Femur (tissue), 1 donor: ENCODE data around the gene LRRK1.
"Not testable (repeated sequence)": the region's sequence is repeated elsewhere in the genome, so short reads cannot be mapped to it uniquely, and the experiment has no call there.

Source experiments
- DNase-seq: peaks from one replicate; pipeline ENCODE4 v3.0.0-alpha.2; 2017

LRRK1 gene

DNA sequence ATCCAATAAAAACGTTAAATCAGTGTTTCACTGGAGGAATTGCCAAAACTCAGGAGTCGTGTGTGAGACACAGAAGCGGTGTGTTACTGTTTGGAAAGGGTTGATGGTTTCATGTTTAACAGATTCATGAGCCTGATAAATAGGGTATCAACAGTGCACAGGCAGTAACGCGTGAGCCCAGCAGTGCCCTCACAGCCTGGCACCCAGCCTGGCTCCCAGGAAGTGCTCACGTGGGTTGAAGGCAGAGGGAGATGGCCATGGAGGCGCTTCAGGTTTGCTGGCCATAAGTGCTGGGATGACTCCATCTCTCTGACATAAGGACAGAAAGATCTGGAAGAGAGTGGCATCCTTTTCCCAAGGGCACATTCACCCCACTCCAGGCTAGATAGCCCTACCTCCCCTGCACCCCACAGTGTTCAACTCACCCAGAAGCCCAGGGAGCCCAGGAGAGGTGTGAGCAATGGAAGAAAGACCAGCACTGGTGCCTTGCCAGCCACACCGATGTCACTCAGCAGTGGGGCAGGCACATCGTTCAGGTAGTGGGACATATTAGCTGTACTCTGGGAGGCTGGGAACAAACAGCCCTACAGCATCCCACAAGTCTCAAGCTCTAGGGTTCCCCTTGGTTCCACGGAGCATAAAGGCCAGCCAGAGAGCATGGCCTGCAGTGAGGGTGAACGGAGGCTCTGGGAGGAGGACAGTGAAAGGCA is 164.3 kb downstream of the LRRK1 start:
- no peak for DNase-seq

DNA sequence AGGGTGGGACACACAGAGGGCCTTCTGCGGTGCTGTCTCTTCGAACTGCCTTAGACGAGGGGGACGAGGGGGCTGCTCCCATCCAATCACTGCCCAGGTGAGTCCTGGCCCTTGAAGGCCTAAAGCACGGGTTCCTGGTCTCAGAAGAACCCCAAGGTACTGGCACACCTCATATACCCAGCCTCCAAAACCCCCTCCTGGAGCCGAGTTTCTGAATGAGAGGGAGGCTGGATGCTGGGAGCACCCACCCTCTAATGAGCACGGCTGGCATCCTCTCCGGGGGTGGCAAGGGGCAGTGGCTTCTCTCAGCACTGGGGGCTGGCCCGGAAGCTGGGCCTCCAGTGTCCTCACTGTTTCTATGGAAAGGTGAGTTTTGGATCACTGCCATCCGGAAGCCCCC is 165.6 kb downstream of the LRRK1 start:
- DNase-seq, result no peak

DNA sequence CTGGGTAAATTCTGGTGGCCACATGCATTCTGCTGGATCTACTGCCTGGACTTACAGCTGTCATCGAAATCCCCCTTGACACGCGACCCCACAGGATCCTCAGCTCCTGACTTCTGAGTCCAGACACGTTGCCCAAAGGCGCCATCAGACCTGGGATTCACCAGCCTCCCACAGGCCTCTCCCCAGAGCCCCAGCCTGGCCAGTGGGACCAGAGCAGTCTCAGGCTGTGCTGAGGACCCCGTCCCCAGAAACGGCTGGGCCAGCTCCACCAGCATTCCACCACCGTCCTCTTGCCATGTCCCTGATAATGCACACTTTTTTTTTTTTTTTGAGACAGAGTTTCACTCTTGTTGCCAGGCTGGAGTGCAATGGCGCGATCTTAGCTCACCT is 166.1 kb downstream of the LRRK1 start:
- DNase-seq, result no peak

DNA sequence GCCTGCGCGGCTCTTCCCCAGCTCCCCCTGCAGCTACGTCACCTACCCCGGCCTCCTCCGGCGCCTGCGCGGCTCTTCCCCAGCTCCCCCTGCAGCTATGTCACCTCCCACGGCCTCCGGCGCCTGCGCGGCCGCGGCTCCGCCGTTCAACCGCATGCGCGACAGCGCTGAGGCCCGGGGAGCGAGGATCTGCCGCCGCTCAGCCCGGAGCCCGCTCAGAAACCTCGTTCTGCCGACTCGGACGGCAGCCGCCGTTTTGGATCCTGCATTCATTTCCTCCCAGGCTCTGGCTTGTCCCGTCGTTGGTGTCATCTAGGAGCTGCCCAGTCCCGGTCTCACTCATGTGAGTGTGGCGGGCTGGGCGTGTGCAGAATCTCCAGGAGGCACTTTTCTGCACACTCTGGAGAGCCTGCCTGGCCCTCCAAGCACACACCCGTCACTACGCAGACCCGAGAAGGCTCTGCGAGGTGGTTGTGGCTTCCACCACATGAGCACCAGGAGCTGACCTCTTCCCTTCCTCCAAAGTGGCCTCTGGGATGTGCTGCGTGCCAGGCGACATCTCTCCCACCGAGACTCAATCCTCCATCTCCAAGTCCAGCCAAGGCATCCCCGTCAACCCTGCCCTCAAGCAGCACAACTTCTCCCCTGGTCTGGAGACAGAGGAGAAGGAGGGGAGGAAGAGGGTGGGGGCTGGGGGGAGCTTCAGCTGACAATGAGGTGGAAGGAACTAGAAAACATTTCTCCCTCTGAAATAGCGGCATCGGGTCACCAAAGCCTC is 167.4 kb downstream of the LRRK1 start:
- DNase-seq, result no peak

DNA sequence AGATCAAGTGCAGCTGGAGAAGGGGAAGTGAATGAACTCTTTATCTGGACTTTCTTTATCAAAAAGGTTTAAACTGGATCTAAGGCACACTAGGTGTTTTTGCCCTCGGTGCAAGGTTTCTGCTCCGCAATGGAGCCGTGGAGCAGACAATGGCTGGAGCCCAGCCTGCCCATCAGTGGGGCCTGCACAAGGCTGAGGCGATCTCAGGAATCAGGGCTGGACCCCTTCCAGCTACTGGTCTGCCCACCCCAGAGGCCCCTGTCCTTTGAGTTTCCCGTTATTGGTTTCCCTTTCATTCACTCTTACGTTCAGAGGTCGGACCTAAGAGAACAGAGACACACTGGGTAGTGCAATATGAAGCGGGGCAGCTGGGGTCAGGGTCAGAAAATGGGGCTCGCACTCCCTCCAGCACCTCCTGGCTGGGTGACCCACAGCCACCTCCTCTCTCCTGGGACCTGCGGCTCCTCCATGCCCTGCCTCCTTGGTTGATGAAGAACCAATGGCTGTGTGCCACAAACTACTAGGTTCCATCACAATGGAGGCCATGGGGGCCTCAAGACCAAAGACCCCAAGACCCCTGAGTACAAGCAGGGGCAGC is 168.1 kb downstream of the LRRK1 start:
- DNase-seq, result no peak

DNA sequence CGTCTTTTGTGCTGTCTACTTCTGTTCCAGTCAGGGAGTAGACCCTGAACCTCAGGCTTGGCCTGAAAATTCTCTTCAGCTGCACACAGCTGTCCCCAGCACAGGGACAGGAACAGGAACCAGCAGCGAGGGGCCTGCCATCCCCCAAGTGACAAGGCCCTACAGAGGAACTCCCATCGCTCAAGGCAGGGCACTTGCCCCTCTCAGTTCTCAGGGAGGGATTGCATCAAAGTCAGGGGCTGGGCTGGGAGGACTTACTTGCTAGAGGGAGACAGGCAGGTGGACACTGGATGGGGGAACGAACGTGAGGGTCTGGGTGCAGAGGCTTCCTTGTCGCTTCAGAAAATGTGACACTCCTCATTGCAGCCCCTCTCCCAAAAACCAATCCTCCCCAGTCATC is 169.1 kb downstream of the LRRK1 start:
- DNase-seq, result no peak

DNA sequence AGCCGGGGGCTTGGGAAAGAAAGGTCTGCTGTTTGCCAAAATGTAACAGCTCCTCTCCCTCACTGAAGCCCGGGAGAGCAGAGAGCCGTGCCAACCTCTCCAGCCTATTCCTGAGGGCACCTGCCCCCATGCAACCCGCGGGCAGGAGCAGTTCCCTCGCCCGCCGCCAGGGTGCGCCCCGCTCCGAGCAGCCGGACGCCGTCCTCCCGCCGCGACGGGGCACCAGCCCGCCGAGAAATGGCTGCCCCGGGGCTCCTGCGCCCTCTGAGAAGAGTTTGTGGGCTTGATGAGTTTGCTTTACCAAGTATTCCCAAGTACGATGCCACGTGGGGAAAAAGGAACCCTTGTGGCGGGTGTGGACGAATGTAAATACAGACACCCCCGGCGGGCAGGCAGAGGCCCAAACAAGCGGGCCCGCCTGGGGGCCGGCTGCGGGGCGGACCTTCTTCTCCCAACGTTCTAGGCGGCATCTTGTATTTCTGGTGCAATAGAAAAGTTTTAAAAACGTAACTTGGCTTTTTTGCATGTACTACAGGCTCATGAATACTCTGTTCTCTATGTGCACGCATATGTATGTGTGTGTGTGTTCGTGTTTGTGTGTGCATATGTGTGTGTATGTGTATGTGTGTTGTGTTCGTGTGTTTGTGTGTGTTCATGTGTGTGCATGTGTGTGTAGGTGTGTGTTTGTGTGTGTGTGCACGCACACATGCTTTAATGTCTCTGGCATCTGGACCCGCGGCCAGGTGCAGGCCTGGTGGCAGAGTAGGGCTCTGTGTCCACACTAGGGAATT is 169.8 kb downstream of the LRRK1 start:
- peak; percentile 79 for DNase-seq

DNA sequence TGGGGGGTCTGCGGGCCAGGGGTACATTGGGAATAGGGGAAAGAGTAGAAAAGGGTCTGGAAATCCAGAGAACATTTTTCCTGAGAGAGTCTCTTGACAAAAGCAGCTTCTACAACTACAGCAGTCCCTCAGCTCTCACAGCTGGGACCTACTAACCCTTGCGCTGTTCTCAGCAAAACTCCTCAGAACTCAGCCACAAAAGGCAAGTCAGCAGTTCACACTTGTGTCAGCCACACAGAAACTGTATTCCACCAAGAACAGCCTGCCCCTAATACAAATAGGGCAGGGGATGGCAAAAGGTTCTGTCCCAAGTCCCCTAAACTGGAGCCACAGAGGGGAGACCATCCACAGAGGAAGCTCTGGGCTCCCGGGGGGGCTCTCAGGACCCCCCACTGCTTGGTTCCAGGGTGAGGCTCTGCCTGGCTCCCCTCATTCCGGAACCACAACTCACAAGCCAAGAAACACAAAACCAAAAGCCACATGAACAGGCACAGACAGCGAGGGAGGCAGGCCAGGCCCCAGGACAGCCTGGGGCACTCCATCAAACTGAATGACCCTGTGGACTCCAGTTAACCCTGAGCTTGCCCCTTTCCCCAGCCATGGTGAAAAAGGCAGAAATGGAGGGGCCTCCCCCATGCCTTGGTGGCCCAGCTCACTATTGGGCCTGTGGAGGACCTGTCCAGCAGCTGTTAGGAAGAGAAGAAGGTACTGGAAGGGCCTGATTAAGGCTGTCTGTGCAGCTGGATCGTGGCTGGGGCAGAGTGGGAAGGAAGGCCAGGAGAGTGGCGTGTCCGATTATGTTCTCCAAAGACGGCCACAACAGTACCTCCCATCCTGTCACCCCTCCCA is 170.6 kb downstream of the LRRK1 start:
- no peak for DNase-seq

DNA sequence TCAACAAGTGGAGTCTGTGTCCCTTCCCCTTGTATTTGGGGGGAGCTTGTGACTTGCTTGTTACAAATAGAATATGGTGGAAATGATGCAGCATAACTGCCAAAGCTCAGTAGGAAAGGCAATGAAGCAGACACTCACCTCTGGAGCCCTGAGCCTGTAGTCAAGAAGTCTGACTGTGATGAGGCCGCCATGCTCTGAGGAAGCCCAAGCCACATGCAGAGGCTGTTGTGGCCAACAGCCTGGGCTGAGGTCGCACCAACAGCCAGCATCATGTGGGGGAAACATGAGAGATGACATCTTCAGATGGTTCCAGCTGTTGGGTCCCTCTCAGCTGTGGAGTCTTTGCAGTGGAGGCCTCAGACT is 171.3 kb downstream of the LRRK1 start:
- DNase-seq, result no peak

DNA sequence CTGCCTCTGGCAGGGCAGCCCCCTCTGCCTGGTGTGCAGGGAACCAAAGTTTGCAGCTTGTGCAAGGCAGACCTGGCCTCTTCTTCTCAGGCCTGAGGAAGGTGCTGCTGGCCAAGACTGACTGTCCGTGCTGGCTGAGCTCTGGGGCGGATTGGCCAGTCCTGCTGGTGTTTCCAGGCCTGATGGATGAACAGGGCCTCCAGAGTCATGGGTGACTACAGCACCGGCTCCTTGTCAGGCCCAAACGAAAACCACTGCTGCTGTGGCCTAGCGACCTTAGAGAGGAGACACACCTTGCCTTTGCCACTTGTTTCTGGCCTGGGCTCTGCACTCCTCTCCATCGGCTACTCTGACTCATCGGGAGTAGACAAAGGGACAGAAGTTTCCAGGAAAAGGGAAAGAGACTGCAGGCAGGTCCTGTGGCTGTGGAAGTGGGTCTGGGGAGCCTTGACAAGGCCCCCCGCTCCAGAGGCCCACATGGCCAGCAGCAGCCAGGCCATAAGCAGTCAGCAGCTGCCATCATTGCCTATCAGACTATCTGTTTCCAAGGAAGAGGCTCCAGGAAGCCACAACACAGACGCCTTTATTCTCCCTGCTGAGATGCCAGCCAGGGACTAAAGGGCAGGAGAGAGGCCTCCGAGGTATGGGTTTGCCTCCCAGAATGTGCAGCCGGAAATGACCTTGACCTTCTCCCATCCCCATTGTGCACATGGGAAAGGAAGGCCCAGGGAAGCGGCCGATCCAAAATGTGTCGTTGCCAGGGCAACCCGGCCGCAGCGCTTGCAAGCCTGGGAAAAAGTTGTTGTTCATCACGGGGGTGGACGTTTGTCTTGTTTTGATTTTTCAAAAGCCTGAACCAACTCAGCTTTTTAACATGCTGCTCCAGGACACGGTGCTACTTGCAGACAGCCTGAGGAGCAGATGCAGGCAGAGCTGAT is 172.2 kb downstream of the LRRK1 start:
- DNase-seq, result peak; percentile 72

DNA sequence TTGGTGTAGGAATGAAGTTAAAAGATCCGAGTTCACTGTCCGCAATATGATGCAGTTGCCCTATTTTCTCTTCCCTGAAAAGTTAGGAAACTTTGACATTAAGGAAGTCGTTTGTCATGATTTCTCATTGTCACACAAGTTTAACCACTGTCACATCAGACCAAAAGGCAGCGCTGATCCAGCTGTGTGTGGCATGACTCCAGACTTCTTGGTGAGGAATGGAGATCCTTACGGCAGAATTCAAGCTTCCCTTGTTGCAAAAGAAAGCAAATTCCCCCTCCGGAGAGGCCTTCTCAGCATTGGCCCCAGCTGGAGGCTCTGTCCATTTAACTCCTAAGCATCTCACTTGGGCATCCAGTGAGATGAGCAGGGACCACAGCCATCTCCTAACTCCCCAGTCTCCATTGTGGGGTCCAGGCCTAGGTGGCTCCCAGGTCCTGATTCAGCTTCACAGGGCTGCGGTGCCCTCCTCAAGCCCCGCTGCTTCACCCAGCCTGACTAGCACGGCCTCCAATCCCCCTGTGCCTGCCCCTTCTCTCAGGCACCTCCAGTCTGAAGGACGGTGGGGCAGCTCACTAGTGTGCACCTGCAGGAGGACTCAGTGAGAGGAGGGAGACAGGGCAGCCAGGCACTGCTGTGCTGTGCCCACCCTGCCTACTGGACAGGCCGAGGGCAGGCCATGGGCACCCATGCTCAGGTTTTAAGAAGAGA is 173.2 kb downstream of the LRRK1 start:
- DNase-seq, result no peak

DNA sequence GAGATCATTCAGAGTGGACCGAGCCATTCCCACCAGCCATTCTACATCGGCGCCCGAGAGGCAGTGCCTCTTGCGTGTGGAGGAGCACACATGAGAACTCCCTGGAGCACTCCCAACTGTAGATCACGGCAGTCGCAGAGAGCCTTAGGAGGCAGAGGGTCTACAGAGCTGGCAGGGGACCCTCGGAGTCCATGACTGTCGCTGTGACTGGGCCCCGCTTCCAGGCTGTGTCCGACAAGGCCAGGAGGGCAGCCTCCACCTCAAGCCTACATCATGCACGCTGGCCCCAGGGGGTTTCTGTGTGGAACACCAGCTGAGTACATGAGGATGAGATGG is 173.7 kb downstream of the LRRK1 start:
- DNase-seq, result no peak

DNA sequence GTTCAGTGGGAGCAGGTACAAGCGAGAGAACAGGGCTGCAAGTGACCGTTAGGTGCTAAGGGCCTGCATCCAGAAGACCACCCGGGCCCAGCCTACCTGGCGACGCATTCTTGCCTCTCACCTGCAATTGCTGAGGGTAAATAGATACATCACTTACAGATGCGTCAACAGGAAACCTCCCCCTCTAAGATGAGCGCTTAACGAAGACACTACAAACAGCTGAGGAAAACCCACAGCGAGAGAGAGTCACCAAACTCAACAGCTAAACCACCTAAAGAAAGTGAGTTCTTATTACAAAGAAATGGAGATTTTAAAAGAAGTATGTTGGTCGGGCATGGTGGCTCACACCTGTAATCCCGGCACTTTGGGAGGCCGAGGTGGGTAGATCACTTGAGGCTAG is 174.8 kb downstream of the LRRK1 start:
- DNase-seq, result no peak

DNA sequence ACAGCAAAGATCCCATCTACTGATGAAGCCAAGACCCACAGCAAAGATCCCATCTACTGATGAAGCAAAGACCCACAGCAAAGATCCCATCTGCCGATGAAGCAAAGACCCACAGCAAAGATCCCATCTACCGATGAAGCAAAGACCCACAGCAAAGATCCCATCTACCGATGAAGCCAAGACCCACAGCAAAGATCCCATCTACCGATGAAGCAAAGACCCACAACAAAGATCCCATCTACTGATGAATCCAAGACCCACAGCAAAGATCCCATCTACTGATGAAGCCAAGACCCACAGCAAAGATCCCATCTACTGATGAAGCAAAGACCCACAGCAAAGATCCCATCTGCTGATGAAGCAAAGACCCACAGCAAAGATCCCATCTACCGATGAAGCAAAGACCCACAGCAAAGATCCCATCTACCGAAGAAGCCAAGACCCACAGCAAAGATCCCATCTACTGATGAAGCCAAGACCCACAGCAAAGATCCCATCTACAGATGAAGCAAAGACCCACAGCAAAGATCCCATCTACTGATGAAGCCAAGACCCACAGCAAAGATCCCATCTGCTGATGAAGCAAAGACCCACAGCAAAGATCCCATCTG is 176.7 kb downstream of the LRRK1 start:
- not testable (repeated sequence) for DNase-seq

DNA sequence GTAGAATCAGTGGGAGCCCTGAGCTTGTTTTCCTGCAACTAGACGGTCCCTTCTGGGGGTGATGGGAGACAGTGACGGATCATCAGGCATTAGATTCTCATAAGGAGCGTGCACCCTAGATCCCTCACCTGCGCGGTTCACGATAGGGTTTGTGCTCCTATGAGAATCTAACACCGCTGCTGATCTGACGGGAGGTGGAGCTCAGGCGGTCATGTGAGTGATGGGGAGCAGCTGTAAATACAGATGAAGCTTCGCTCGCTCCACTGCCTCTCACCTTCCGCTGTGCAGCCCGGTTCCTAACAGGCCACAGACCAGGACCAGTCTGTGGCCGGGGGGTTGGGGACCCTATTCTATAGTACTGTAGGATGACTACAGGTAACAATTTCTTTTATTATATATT is 178.0 kb downstream of the LRRK1 start:
- no peak for DNase-seq

DNA sequence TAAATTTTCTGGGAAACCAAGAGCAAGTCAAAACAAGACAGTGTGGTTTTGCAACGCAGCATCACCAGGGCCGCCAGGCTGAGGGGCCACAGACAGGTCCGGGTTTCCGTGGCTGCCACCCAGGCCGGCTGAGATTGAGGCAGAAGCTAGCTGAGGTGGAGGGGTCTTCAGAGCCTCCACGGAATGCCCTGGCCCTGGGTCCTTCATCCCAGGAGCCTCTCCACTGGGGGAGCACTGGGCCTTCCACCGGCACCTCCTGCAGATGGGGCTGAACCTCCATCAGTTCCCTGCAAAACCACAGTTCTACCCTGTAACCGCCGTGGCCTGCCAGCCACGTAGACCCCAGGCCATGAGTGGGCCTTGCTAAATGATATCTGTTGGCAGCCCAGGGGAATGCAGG is 180.0 kb downstream of the LRRK1 start:
- DNase-seq, result no peak

DNA sequence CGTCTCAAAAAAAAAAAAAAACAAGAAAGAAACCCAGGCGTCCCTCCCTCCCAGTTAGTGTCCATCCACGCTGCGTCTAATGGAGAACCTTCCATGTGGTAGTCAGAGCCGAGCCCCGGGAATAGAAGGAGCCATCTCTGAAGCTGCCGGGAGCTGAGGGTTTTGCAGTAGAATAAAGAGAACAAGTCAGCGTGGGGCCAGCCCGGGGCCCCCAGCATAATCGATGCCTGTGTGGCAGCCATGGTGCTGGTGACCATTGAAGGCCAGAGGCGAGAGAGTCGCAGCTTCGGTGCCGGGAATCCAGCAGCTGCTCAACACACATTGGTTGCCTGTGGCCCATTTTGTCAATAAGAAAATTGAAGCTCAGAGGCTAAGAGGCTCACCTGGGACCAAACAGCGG is 181.0 kb downstream of the LRRK1 start:
- no peak for DNase-seq

DNA sequence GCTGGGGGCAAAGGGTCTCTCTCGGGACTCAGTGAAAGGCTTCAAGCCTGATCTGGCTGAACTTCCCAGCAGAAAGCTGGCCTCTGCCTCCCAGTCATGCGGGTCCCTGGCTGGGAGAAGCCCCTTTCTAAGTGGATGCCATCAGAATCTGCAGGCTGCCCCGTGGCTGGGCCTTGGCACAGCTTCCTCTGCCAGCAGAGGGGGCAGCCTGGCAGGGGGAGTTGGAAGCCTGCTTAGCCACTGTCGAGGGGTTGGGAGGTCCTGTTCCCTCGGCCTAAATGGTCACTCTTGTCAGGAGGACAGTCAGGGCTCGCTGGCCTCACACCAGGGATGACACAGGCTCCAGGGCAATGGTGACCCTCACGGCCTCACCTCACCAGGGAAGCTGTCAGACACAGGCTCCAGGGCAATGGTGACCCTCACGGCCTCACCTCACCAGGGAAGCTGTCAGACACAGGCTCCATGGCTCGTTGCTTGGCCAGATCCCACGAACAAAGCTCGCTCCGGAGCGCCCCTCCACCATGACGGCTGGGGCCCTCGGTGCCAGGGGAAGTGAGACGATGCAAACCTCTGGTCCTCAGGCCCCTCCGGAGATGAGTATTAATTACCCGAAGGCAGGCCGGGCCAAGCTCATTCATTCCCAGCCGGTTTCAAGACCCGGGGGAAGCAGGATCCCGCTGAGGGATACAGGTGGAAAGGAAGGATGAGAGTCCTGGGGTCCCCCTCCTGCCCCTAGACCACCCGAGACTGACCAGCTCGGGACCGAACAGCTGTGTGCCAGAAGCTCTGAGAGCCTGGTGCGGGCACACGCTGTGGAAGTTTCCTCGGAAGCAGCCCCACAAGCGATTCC is 181.7 kb downstream of the LRRK1 start:
- no peak for DNase-seq

DNA sequence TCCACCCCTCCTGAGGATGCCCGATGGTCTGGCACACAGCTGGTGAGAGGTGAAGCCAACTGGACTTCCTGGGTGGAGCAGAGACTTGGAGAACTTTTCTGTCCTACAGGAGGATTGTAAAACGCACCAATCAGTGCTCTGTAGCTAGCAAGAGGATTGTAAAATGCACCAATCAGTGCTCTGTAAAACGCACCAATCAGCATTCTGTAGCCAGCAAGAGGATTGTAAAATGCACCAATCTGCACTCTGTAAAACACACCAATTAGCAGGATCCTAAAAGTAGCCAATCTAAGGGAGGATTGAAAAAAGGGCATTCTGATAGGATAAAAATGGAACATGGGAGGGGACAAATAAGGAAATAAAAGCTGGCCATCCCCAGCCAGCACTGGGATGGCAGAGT is 182.5 kb downstream of the LRRK1 start:
- DNase-seq, result no peak
